Hepatocyte (in vitro differentiated cells): ENCODE measurements around the gene DIDO1.

Experiments used
- EZH2 ChIP-seq: fragments of 200-600 bp; sonication (generic); IDR thresholded peaks from 2 replicates; pipeline ENCODE4 v1.6.1; 2016; ENCODE audit warnings: antibody characterized with exemption, mild to moderate bottlenecking, borderline replicate concordance
- EZH2phosphoT487 ChIP-seq: fragments of 200-600 bp; sonication (generic); IDR thresholded peaks from one replicate; pipeline ENCODE4 v1.6.1; 2018; ENCODE audit warnings: antibody characterized with exemption, mild to moderate bottlenecking, low read depth, moderate library complexity; ENCODE audit not compliant: unreplicated experiment, severe bottlenecking
- TF ChIP-seq, protein P1 (sequence below): fragments of 200-600 bp; sonication (generic); IDR thresholded peaks from 2 replicates; pipeline ENCODE4 v1.5.1; 2016; ENCODE audit warnings: antibody characterized with exemption, mild to moderate bottlenecking; ENCODE audit not compliant: poor library complexity

DNA sequence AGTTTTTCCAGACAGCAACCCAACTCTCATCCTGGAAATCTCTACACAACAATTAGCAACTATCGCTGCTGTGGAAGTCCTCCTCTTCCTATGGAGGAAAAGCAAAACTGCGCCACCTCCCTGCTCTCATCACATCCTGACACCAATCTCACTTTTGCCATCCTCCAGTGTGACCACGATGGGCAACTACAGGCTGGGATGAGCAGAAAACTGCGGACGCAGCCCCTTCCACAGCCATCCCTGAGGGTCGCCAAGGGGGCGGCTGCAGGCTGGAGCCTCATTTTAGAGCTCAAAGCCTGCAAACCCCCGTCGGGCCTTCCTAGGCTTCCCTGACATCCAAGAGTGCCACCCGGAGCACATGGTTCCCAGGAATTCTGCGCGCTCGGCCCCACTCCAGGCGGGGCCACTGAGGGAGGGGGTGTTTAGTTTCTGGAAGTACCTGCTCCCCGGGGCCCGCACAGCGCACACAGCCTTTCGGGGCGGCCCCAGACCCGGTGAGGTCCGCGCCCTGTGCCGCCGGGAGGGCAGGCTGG is 65.8 kb downstream of the DIDO1 start:
- TF ChIP-seq, protein P1, sequence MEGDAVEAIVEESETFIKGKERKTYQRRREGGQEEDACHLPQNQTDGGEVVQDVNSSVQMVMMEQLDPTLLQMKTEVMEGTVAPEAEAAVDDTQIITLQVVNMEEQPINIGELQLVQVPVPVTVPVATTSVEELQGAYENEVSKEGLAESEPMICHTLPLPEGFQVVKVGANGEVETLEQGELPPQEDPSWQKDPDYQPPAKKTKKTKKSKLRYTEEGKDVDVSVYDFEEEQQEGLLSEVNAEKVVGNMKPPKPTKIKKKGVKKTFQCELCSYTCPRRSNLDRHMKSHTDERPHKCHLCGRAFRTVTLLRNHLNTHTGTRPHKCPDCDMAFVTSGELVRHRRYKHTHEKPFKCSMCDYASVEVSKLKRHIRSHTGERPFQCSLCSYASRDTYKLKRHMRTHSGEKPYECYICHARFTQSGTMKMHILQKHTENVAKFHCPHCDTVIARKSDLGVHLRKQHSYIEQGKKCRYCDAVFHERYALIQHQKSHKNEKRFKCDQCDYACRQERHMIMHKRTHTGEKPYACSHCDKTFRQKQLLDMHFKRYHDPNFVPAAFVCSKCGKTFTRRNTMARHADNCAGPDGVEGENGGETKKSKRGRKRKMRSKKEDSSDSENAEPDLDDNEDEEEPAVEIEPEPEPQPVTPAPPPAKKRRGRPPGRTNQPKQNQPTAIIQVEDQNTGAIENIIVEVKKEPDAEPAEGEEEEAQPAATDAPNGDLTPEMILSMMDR = peak; percentile 5
- no peak for TF ChIP-seq EZH2
- TF ChIP-seq EZH2phosphoT487 = no peak
